ENCODE measurements around the gene CTNNBL1. TPM values are rescaled to one million over a fixed set of nuclear protein-coding genes. Genes with fewer than 3 reads are reported as not detected.

The CTNNBL1 gene
- total RNA-seq, 1 experiment from 2014 or later, result 71.2 TPM

DNA sequence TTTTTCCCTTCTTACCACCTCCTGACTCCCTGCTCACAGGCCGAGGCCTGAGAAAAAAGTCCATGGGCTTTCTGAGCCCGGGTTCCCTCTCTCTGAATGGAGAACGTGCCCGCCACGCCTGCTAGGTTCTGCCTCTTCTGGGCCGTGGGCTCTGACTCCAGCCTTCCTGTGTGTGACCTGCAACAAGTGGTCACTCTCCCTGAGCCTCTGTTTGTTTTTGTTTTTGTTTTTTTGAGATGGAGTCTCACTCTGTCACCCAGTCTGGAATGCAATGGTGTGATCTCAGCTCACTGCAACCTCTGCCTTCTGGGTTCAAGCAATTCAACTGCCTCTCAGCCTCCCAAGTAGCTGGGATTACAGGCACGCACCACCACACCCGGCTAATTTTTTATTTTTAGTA is 191.2 kb downstream of the CTNNBL1 start:
- ChIA-PET POLR2A (no interaction called here), CTCF (no interaction called here)
- Histone ChIP-seq H3K36me3 (ENCODE audit: control insufficient read depth, insufficient read depth, low read length) (no peaks in the 10 kb centered on the region), H3K4me1 (ENCODE audit: control insufficient read depth, insufficient read depth, low read length) (no peaks in the 10 kb centered on the region), H3K27me3 (ENCODE audit: control insufficient read depth, insufficient read depth, low read length) (no peaks in the 10 kb centered on the region), H3K27ac (ENCODE audit: low read length) (no peak overlapping the region), H3K9me3 (ENCODE audit: control insufficient read depth, insufficient read depth, low read depth, low read length) (no peaks in the 10 kb centered on the region), H3K4me3 (ENCODE audit: low read depth in 2 of 2, low read length in 2 of 2) (no peak overlapping the region)
- in situ Hi-C loops (cut with HindIII; ENCODE audit: low pct_unique_long_range_greater_than_20kb, low sequenced_read_pairs) (no loop called here), intact Hi-C loops (cut with micrococcal nuclease; ENCODE audit: unreplicated experiment) (no loop called here)
- TF ChIP-seq SIN3A (IDR thresholded peaks at IDR 0.05; ENCODE audit: borderline replicate concordance, insufficient read depth, low read depth, low read length), result no peak
- TF ChIP-seq, protein P1, sequence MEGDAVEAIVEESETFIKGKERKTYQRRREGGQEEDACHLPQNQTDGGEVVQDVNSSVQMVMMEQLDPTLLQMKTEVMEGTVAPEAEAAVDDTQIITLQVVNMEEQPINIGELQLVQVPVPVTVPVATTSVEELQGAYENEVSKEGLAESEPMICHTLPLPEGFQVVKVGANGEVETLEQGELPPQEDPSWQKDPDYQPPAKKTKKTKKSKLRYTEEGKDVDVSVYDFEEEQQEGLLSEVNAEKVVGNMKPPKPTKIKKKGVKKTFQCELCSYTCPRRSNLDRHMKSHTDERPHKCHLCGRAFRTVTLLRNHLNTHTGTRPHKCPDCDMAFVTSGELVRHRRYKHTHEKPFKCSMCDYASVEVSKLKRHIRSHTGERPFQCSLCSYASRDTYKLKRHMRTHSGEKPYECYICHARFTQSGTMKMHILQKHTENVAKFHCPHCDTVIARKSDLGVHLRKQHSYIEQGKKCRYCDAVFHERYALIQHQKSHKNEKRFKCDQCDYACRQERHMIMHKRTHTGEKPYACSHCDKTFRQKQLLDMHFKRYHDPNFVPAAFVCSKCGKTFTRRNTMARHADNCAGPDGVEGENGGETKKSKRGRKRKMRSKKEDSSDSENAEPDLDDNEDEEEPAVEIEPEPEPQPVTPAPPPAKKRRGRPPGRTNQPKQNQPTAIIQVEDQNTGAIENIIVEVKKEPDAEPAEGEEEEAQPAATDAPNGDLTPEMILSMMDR (IDR thresholded peaks at IDR 0.05), result no peak
- TF ChIP-seq, protein P2, sequence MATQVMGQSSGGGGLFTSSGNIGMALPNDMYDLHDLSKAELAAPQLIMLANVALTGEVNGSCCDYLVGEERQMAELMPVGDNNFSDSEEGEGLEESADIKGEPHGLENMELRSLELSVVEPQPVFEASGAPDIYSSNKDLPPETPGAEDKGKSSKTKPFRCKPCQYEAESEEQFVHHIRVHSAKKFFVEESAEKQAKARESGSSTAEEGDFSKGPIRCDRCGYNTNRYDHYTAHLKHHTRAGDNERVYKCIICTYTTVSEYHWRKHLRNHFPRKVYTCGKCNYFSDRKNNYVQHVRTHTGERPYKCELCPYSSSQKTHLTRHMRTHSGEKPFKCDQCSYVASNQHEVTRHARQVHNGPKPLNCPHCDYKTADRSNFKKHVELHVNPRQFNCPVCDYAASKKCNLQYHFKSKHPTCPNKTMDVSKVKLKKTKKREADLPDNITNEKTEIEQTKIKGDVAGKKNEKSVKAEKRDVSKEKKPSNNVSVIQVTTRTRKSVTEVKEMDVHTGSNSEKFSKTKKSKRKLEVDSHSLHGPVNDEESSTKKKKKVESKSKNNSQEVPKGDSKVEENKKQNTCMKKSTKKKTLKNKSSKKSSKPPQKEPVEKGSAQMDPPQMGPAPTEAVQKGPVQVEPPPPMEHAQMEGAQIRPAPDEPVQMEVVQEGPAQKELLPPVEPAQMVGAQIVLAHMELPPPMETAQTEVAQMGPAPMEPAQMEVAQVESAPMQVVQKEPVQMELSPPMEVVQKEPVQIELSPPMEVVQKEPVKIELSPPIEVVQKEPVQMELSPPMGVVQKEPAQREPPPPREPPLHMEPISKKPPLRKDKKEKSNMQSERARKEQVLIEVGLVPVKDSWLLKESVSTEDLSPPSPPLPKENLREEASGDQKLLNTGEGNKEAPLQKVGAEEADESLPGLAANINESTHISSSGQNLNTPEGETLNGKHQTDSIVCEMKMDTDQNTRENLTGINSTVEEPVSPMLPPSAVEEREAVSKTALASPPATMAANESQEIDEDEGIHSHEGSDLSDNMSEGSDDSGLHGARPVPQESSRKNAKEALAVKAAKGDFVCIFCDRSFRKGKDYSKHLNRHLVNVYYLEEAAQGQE (IDR thresholded peaks at IDR 0.05; ENCODE audit: insufficient read depth in 1 of 2, low read depth in 2 of 2, low read length in 1 of 2), result no peak
- no peak for TF ChIP-seq POLR2AphosphoS5 (IDR thresholded peaks at IDR 0.05; ENCODE audit: low read depth, low read length)
- TF ChIP-seq TCF7L2 (IDR thresholded peaks at IDR 0.05; ENCODE audit: low read depth, low read length), result no peak
- DNase-seq (ENCODE audit: low read depth, low spot score) (no peak), ATAC-seq (no peak)
- no TSS peak for BruUV-seq (replicated peaks)

DNA sequence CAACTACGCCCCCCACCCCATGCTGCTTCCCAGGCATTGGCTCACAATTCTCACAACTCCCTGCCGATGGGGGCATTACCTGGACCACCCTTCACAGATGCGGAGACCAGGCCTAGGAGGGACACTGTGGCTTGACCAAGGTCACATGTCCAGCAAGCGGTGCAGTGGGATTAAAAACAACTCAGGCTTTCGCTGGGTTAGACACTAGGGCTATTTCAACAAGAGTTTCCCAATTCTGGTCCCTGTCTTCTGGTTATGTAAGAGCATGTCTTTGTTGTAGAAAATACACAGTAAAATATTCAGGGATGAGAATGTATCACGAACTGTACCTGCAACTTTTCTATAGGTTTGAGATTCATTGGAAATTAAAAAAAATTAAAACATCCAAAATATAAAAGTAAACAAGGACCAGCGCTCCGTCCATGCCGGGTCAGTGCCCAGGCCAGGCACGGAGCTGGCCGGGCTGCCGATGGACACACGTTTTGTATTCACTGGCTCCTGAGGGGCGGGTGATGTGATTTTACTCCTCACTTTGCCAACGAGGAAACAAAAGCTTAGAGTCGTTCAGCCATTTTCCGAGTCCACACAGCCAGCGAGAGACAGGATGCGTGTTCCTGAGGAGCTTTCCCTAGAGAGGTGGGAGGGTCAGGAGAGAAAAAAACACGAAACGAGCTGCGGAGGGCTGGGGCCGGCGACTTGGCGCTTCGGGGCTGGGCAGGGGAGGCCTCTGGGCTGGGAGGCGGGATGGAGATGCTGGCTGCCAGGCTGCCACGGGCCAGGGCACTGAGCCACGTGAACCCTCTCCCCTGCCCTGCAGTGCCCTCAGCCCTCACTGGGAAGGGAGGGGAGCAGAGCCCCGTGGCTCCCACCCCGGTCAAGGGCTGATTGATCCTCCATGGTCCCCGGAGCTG is 192.0 kb downstream of the CTNNBL1 start:
- ATAC-seq (no peak), DNase-seq (ENCODE audit: low read depth, low spot score) (no peak)
- Histone ChIP-seq H3K9me3 (ENCODE audit: control insufficient read depth, insufficient read depth, low read depth, low read length) (no peaks in the 10 kb centered on the region), H3K27me3 (ENCODE audit: control insufficient read depth, insufficient read depth, low read length) (no peaks in the 10 kb centered on the region), H3K27ac (ENCODE audit: low read length) (no peak overlapping the region), H3K4me3 (ENCODE audit: low read depth in 2 of 2, low read length in 2 of 2) (no peak overlapping the region), H3K36me3 (ENCODE audit: control insufficient read depth, insufficient read depth, low read length) (no peaks in the 10 kb centered on the region), H3K4me1 (ENCODE audit: control insufficient read depth, insufficient read depth, low read length) (no peaks in the 10 kb centered on the region)
- intact Hi-C loops (cut with micrococcal nuclease; ENCODE audit: unreplicated experiment) (no loop called here), in situ Hi-C loops (cut with HindIII; ENCODE audit: low pct_unique_long_range_greater_than_20kb, low sequenced_read_pairs) (no loop called here)
- CTCF ChIA-PET, result no interaction called here
- BruUV-seq (replicated peaks), result no TSS peak
- POLR2A ChIA-PET, result no interaction called here
- TF ChIP-seq TCF7L2 (IDR thresholded peaks at IDR 0.05; ENCODE audit: low read depth, low read length), result no peak

DNA sequence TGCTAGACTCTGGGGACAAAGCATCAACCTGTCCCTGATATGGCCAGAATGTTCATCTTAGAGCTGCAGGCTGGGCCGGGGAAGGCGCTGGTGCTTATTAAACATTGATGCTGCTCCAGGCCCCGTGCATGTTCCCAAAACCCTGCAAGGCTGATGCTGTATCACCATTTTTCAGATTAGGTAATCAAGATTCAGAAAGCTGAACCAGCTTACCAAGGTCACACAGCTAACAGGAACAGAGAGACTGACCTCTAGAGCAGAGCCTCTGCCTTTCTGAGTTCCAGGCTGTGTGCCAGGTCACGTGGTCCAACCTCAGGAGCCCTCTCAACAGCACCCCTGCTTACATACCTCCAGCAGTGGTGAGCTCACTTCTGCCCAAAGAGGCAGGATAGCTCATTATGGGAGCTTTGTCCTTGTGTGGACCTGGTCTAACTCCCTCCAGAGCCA is 193.0 kb downstream of the CTNNBL1 start:
- POLR2A ChIA-PET, result no interaction called here
- H3K27me3 ChIP-seq (ENCODE audit: control insufficient read depth, insufficient read depth, low read length), result no peaks in the 10 kb centered on the region
- DNase-seq (ENCODE audit: low read depth, low spot score) (no peak), ATAC-seq (no peak)
- H3K9me3 ChIP-seq (ENCODE audit: control insufficient read depth, insufficient read depth, low read depth, low read length), result no peaks in the 10 kb centered on the region
- in situ Hi-C loops (cut with HindIII; ENCODE audit: low pct_unique_long_range_greater_than_20kb, low sequenced_read_pairs), result no loop called here
- H3K4me1 ChIP-seq (ENCODE audit: control insufficient read depth, insufficient read depth, low read length), result no peaks in the 10 kb centered on the region
- H3K36me3 ChIP-seq (ENCODE audit: control insufficient read depth, insufficient read depth, low read length), result no peaks in the 10 kb centered on the region
- H3K27ac ChIP-seq (ENCODE audit: low read length), result no peak overlapping the region
- BruUV-seq (replicated peaks), result no TSS peak
- no peak overlapping the region for H3K4me3 ChIP-seq (ENCODE audit: low read depth in 2 of 2, low read length in 2 of 2)
- intact Hi-C loops (cut with micrococcal nuclease; ENCODE audit: unreplicated experiment), result no loop called here
- CTCF ChIA-PET, result no interaction called here
- TF ChIP-seq POLR2AphosphoS5 (IDR thresholded peaks at IDR 0.05; ENCODE audit: low read depth, low read length), result no peak
- TF ChIP-seq SIN3A (IDR thresholded peaks at IDR 0.05; ENCODE audit: borderline replicate concordance, insufficient read depth, low read depth, low read length), result no peak
- TF ChIP-seq, protein P1 (IDR thresholded peaks at IDR 0.05), result no peak
- TF ChIP-seq, protein P2 (IDR thresholded peaks at IDR 0.05; ENCODE audit: insufficient read depth in 1 of 2, low read depth in 2 of 2, low read length in 1 of 2), result no peak
- no peak for TF ChIP-seq TCF7L2 (IDR thresholded peaks at IDR 0.05; ENCODE audit: low read depth, low read length)

Measured in Panc1 (cell line).